Heart right ventricle (tissue), 16 donors: ENCODE data around the gene CAMSAP1. TPM values are rescaled to one million over a fixed set of nuclear protein-coding genes. Genes with fewer than 3 reads are reported as not detected.
"Not testable (repeated sequence)": the region's sequence is repeated elsewhere in the genome, so short reads cannot be mapped to it uniquely, and the experiment has no call there.

Experiments used
- ATAC-seq, 8 donors: fragments of 200-7000 bp; cut with Tn5 transposase; one replicate each; pipeline ENCODE4 v1.9.1; 2020; ENCODE audit warnings: mild to moderate bottlenecking in 8 of 8, moderate library complexity in 8 of 8, moderate number of reproducible peaks in 1 of 8
- DNase-seq, 2 donors: peaks; one replicate each; pipeline ENCODE4 v3.0.0-alpha.2; 2020
- H3K27ac ChIP-seq, 10 donors: fragments of 200-600 bp; sonication (generic) in 2 of 10; one replicate each; pipeline versions ENCODE4 v1.5.0 to v1.8.0; 2020 to 2022; ENCODE audit warnings: mild to moderate bottlenecking in 3 of 10
- H3K27me3 ChIP-seq, 7 donors: fragments of 200-600 bp; one replicate each; pipeline ENCODE4 v1.8.0; 2021 to 2022; ENCODE audit warnings: mild to moderate bottlenecking in 2 of 7
- H3K36me3 ChIP-seq, 9 donors: fragments of 200-600 bp; sonication (generic) in 1 of 9; one replicate each; pipeline versions ENCODE4 v1.5.0 to v1.8.0; 2020 to 2022; ENCODE audit warnings: mild to moderate bottlenecking in 2 of 9
- H3K4me1 ChIP-seq, 9 donors: fragments of 200-600 bp; sonication (generic) in 1 of 9; one replicate each; pipeline versions ENCODE4 v1.5.0 to v1.8.0; 2020 to 2022; ENCODE audit warnings: mild to moderate bottlenecking in 4 of 9
- H3K4me3 ChIP-seq, 10 donors: fragments of 200-600 bp; sonication (generic) in 2 of 10; one replicate each; pipeline versions ENCODE4 v1.5.0 to v1.8.0; 2020 to 2022; ENCODE audit warnings: mild to moderate bottlenecking in 7 of 10, moderate library complexity in 2 of 10
- H3K9me3 ChIP-seq, 11 donors: fragments of 200-600 bp in 10 of 11; sonication (generic) in 2 of 11; one replicate each; pipeline versions ENCODE4 v1.5.0 to v1.8.0; 2013 to 2022; ENCODE audit warnings: mild to moderate bottlenecking in 2 of 11, control low read depth in 1 of 11, moderate library complexity in 1 of 11
- WGBS, 2 donors: extraction: QIAGEN DNeasy Blood & Tissue Kit; methylation state at CpG; one replicate each; pipeline ENCODE4 v1.1.7; 2013; ENCODE audit warnings: inconsistent platforms in 1 of 2; 5-methylcytosine and 5-hydroxymethylcytosine counted together
- intact Hi-C, 10 donors: fragments of 100-400 bp; cut with DNase I; formaldehyde crosslinking; loops; one replicate each; pipeline versions ENCODE4 v1.11.1 to v1.14.2; 2022
- polyA plus RNA-seq, 2 donors: library from polyadenylated mRNA; stranded (reverse); fragments of 200-250 nt; gene quantifications; one replicate each; pipeline ENCODE4 v1.2.3, GENCODE V29; 2013
- total RNA-seq, 10 donors: library from RNA; stranded (reverse); fragmentation: NEBNext Ultra II Directional in 3 of 10; extraction: Animal tissue kit (Norgen Biotek cat#: 25700) in 3 of 10; gene quantifications; one replicate each; pipeline versions ENCODE4 v1.2.1 to v1.2.4, GENCODE V29; 2021 to 2023
- TF ChIP-seq, protein P1 (sequence below), 9 donors: fragments of 200-600 bp; sonication (generic) in 2 of 9; IDR thresholded peaks; one replicate each; pipeline versions ENCODE4 v1.5.0 to v1.8.0; 2021 to 2022; ENCODE audit warnings: antibody characterized with exemption in 9 of 9, mild to moderate bottlenecking in 5 of 9, moderate library complexity in 1 of 9
- donor health status: Arrhythmogenic right ventricular cardiomyopathy.
- donor health status: ischemic (EF 13 %, LVEDD 7.1; RV severe dilation, severe dysfunction).
- donor health status: healthy with polysubstance abuse.
- donor health status: DM: no; HTN: yes; CAD: no.
- donor health status: DM: no; HTN: no; CAD: no.
- donor health status: ischemic (EF 25% LVEDD 6.9; RV normal size, moderate dysfunction).
- donor health status: ischemic (EF 25% LVEDD 5.7; RV mildly dilated, moderate dysfunction).
- donor health status: healthy.
- donor health status: DM: yes; HTN: yes; CAD: no.
- donor health status: Ischemic cardiomyopathy.
- donor health status: ischemic (EF 35%, LVEDD 5.7; RV mildly dilated, moderate dysfunction).
- donor health status: nonischemic (EF 11% LVEDD 7.7; RV severe dilation, severe dysfunction).
- donor health status: DM: yes; HTN: yes; CAD: no.
- donor health status: PGD.
- donor health status: ischemic (EF 29% LVEDD 5.4; RV normal size, mild dysfunction).
- donor health status: nonischemic (EF 23%, LVEDD 6.1; RV moderate dilation, normal function).

CAMSAP1 gene
- total and polyA plus RNA-seq, 12 donors: 6.7 to 25.0 (median 19.4) TPM

DNA sequence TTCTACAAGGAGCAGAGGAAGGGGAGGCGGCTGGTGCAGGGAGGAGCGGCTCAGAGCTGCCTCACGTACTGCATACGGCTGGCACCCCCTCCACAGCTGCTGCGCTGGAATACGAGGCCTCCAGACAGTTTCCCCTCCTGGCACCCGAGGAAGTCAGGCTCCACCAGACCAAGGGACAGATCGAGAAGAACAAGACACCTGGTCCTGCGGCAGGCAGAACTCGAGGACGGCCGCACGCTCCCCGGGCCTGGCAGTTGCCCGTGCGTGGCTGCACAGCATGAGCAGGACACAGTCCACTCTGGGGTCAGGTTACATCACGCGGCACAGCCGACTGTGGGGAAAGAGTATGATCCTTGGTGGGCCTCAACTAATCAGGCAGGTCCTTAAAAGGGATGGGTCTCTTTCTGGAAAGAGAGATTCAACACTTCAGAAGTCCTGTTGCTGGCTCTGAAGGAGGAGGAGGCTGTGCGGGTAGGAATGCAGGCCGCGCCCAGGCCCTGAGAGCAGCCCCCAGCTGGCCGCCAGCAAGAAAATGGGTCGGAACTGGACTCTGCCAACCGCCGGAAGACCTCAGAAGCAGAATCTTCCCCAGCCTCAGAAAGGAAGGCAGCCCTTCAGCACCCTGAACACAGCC lies 42.3 kb upstream of the CAMSAP1 start:
- intact Hi-C loops: loop anchor here in 2 of 10 donors (5.0 to 10.0 kb wide), 2 partner anchors 37 to 85 kb away; no protein-coding TSS in a partner anchor
- peak in 1 of 8 donors; percentile 9 for ATAC-seq
- peaks cover 0 to 100% (median 65%) of the 10 kb centered on the region in 9 donors for H3K36me3 ChIP-seq

DNA sequence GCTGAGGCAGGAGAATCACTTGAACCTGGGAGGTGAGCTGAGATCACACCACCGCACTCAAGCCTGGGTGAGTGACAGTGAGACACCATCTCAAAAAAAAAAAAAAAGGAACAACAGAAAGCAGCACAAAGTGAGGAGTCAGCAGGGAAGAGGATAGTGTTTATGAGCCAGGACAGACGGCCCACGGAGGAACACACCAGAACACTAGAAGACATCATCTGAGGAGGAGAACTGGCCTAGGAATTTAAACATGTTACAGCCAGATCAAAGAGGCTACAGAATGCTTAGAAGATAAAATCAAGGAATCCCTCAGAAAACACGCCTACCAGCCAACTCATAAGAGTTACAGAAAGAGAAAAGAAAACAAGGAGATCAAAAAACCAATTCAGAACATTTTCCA lies 41.6 kb upstream of the CAMSAP1 start:
- intact Hi-C loops: loop anchor here in 1 of 10 donors (5.0 kb wide), 1 partner anchor 37 kb away; no protein-coding TSS in a partner anchor
- ATAC-seq (peak in 1 of 8 donors; percentile 25), DNase-seq (no peak)
- H3K27ac ChIP-seq: peak overlapping the region in 1 of 10 donors; percentile 1
- H3K4me3 ChIP-seq: no peak overlapping the region
- H3K9me3 ChIP-seq: no peaks in the 10 kb centered on the region
- H3K36me3 ChIP-seq: peaks cover 0 to 100% (median 72%) of the 10 kb centered on the region in 9 donors
- H3K4me1 ChIP-seq: peaks cover 0 to 7% (median 0%) of the 10 kb centered on the region in 9 donors
- TF ChIP-seq, protein P1, sequence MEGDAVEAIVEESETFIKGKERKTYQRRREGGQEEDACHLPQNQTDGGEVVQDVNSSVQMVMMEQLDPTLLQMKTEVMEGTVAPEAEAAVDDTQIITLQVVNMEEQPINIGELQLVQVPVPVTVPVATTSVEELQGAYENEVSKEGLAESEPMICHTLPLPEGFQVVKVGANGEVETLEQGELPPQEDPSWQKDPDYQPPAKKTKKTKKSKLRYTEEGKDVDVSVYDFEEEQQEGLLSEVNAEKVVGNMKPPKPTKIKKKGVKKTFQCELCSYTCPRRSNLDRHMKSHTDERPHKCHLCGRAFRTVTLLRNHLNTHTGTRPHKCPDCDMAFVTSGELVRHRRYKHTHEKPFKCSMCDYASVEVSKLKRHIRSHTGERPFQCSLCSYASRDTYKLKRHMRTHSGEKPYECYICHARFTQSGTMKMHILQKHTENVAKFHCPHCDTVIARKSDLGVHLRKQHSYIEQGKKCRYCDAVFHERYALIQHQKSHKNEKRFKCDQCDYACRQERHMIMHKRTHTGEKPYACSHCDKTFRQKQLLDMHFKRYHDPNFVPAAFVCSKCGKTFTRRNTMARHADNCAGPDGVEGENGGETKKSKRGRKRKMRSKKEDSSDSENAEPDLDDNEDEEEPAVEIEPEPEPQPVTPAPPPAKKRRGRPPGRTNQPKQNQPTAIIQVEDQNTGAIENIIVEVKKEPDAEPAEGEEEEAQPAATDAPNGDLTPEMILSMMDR (IDR thresholded peaks at IDR 0.05): no peak
- 81 to 82% methylated on average over 4 of the region's 4 CpGs for WGBS, 2 donors
- H3K27me3 ChIP-seq: no peaks in the 10 kb centered on the region

More for the DNA sequence above, 42.3 kb upstream of the CAMSAP1 start:
- Histone ChIP-seq H3K27me3 (no peaks in the 10 kb centered on the region), H3K27ac (peak overlapping the region in 3 of 10 donors; percentile 1 to 35 (median 26)), H3K4me1 (peaks cover 0 to 7% (median 0%) of the 10 kb centered on the region in 9 donors), H3K4me3 (no peak overlapping the region), H3K9me3 (no peaks in the 10 kb centered on the region)
- WGBS, 2 donors: 85 to 89% methylated on average over 26 of the region's 26 CpGs
- TF ChIP-seq, protein P1 (IDR thresholded peaks at IDR 0.05): no peak
- DNase-seq: no peak

DNA sequence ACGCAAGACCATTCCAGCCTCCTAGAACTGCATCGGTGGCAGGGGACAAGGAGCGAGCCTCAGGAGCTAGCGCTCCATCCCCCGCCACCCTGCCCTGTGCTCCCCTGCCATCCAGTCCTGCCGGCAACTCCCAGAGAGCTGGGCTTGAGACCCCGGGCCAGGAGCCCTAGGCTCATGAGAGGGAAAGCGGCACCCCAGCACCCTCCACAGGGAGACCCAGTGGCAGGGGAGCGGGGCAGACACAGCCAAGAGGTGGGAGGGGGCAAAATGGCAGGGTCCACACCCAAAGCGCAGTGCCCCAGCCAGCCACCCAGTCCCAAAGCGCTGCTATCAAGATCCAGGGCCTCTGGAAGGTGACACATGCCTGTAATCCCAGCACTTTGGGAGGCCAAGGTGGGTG lies 41.1 kb upstream of the CAMSAP1 start:
- 93 to 94% methylated on average over 11 of the region's 11 CpGs for WGBS, 2 donors
- no peaks in the 10 kb centered on the region for H3K27me3 ChIP-seq
- no peaks in the 10 kb centered on the region for H3K9me3 ChIP-seq
- no peak overlapping the region for H3K4me3 ChIP-seq
- peaks cover 0 to 100% (median 71%) of the 10 kb centered on the region in 9 donors for H3K36me3 ChIP-seq
- H3K4me1 ChIP-seq: peaks cover 0 to 7% (median 0%) of the 10 kb centered on the region in 9 donors
- intact Hi-C loops: loop anchor here in 1 of 10 donors (5.0 kb wide), 1 partner anchor 36 kb away; no protein-coding TSS in a partner anchor
- TF ChIP-seq, protein P1 (IDR thresholded peaks at IDR 0.05): no peak
- peak in 1 of 8 donors; percentile 29 for ATAC-seq
- DNase-seq: no peak
- H3K27ac ChIP-seq: no peak overlapping the region

DNA sequence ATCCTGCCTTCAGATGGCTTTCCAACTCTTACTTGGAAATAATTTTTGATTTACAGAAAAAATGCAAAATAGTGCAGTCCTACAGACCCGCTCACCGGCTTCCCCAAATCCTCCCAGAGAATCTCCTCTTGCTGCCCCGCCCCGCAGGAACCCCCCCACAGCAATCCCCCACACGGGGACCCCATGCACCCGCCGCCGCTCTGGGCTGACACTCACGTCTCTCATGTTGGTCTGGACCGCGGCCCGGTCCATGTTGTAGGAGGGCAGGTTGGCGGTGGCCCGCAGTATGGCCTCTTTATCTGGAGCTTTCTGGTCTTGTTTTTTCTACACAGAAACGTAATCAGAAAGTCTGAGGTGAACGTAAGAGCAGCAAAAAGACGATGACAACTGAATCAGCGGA lies 40.2 kb upstream of the CAMSAP1 start:
- TF ChIP-seq, protein P1 (IDR thresholded peaks at IDR 0.05): no peak
- intact Hi-C loops: loop anchor here in 1 of 10 donors (5.0 kb wide), 1 partner anchor 35 kb away; no protein-coding TSS in a partner anchor
- 89 to 93% methylated on average over 18 of the region's 18 CpGs for WGBS, 2 donors
- H3K9me3 ChIP-seq: no peaks in the 10 kb centered on the region
- H3K4me1 ChIP-seq: peaks cover 0 to 10% (median under 1%) of the 10 kb centered on the region in 9 donors
- no peak overlapping the region for H3K27ac ChIP-seq
- H3K4me3 ChIP-seq: no peak overlapping the region
- DNase-seq (no peak), ATAC-seq (no peak)
- H3K27me3 ChIP-seq: no peaks in the 10 kb centered on the region
- H3K36me3 ChIP-seq: peaks cover 0 to 100% (median 67%) of the 10 kb centered on the region in 9 donors

DNA sequence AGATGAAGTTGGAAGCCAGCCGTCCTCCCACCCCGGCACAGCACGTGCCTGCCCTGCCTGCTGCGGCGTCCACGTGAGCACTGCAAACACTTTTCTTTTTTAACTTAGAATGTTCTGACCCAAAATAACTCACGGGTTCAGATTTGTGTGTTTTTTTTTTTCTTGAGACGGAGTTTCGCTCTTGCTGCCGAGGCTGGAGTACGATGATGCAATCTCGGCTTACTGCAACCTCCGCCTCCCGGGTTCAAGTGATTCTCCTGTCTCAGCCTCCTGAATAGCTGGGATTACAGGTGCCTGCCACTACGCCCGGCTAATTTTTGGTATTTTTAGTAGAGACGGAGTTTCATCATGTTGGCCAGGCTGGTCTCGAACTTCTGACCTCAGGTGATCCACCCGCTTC lies 39.8 kb upstream of the CAMSAP1 start:
- H3K27me3 ChIP-seq, H3K27ac ChIP-seq, ATAC-seq, H3K9me3 ChIP-seq, H3K4me3 ChIP-seq, DNase-seq: not testable (repeated sequence)
- H3K36me3 ChIP-seq: peaks cover 0 to 100% (median 64%) of the 10 kb centered on the region in 9 donors
- WGBS, 2 donors: 93 to 96% methylated on average over 19 of the region's 19 CpGs
- peaks cover 0 to 15% (median 5%) of the 10 kb centered on the region in 9 donors for H3K4me1 ChIP-seq
- intact Hi-C loops: loop anchor here in 1 of 10 donors (5.0 kb wide), 1 partner anchor 35 kb away; no protein-coding TSS in a partner anchor
